PFSK-1 (cell line): ENCODE results near the gene RNU5B-1.

Experiments used
- FOXP2 ChIP-seq: optimal IDR thresholded peaks from 2 replicates; pipeline ENCODE3; 2011; ENCODE audit warnings: borderline replicate concordance, control low read depth, inconsistent platforms; ENCODE audit not compliant: insufficient read depth; ENCODE audit errors: extremely low read length, extremely low read depth
- POLR2AphosphoS5 ChIP-seq: IDR thresholded peaks from 2 replicates; pipeline ENCODE4 v1.6.1; 2012; ENCODE audit warnings: low read depth, mild to moderate bottlenecking, control low read depth, low read length, moderate library complexity
- SIN3A ChIP-seq: IDR thresholded peaks from 2 replicates; pipeline ENCODE4 v1.6.1; 2012; ENCODE audit warnings: mild to moderate bottlenecking, low read length, moderate library complexity, borderline replicate concordance; ENCODE audit not compliant: insufficient read depth
- TAF1 ChIP-seq: IDR thresholded peaks from 2 replicates; pipeline ENCODE4 v1.6.1; 2012; ENCODE audit warnings: low read length, control low read depth, borderline replicate concordance; ENCODE audit not compliant: insufficient read depth
- TF ChIP-seq, protein P1 (sequence below), 2 experiments: IDR thresholded peaks; 2 replicates each; pipeline versions ENCODE4 v1.6.1 to v1.8.0; 2011 to 2012; ENCODE audit warnings: low read depth in 2 of 2, low read length in 2 of 2, control low read depth in 1 of 2, inconsistent platforms in 1 of 2, mild to moderate bottlenecking in 1 of 2, moderate library complexity in 1 of 2; ENCODE audit not compliant: insufficient read depth in 1 of 2

RNU5B-1 gene

DNA sequence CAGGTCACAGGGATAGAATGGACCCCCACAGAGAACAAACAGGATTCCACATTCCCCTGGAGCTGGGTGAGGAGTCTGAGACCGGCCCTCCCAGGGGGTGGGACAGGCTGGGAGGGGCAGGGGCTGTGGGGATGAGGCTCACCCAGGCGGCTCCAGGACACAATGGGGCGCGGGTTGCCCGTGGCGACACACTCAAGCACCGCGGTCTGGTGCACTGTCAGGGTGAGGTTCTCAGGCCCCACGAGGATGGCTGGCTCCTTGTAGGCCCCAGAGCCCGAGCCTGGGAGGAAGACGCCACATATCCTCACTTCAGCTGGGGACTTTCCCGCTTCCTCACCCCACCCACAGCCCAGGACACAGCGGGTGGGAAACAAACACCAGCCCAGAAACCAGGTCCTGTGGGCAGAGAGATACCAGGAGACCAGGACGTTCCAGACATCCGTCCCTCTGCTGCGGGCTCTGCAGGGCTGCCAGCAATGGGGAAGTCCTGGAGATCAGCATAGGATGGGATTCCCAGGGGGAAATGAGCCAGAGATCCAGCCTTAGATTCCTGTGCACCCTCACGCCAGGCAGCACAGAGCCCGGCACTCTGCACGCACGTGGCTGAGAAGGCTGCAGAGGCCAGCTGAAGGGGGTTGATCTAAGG is 30.2 kb downstream of the RNU5B-1 start:
- TF ChIP-seq FOXP2 (no peak), TAF1 (no peak), SIN3A (no peak), POLR2AphosphoS5 (no peak)
- TF ChIP-seq, protein P1, sequence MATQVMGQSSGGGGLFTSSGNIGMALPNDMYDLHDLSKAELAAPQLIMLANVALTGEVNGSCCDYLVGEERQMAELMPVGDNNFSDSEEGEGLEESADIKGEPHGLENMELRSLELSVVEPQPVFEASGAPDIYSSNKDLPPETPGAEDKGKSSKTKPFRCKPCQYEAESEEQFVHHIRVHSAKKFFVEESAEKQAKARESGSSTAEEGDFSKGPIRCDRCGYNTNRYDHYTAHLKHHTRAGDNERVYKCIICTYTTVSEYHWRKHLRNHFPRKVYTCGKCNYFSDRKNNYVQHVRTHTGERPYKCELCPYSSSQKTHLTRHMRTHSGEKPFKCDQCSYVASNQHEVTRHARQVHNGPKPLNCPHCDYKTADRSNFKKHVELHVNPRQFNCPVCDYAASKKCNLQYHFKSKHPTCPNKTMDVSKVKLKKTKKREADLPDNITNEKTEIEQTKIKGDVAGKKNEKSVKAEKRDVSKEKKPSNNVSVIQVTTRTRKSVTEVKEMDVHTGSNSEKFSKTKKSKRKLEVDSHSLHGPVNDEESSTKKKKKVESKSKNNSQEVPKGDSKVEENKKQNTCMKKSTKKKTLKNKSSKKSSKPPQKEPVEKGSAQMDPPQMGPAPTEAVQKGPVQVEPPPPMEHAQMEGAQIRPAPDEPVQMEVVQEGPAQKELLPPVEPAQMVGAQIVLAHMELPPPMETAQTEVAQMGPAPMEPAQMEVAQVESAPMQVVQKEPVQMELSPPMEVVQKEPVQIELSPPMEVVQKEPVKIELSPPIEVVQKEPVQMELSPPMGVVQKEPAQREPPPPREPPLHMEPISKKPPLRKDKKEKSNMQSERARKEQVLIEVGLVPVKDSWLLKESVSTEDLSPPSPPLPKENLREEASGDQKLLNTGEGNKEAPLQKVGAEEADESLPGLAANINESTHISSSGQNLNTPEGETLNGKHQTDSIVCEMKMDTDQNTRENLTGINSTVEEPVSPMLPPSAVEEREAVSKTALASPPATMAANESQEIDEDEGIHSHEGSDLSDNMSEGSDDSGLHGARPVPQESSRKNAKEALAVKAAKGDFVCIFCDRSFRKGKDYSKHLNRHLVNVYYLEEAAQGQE (IDR thresholded peaks at IDR 0.05; ENCODE audit: insufficient read depth in 1 of 2, low read depth in 2 of 2, low read length in 2 of 2) = no peak

DNA sequence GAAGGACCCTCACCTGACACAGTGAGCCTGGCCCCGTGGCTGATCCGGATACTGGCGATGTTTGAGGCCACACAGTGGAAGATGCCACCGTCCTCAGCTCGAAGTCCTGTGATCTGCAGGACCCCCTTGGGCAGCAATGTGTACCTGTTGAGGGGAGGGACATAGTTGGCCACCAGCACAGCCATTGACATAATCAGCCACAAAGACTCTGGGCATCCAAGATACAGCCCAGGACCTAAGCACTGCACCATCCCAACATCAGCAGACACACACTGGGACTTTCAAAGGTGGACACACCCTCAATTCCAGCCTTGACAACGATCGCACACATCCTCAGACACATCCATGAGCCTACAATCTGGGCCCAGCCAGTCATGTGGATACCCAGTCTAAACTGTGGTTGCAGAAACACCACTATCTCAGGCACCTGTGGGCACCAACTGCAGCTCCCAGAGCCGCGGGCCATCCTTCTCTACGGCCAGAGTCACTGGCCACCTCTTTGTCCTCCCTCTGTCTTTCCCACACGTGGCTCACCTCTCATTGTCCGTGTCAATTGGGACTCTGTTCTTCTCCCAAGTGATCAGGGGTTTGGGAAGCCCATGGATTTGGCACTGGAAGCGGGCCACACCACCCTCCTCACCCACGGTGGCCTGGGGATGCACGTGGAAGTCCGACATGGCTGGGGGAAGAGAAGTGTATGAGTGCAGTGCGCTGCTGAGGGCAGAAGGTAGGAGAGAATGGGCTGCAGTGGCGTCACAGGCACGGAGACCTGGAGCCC is 31.0 kb downstream of the RNU5B-1 start:
- TF ChIP-seq TAF1 = no peak
- TF ChIP-seq, protein P1 (IDR thresholded peaks at IDR 0.05; ENCODE audit: insufficient read depth in 1 of 2, low read depth in 2 of 2, low read length in 2 of 2) = no peak
- TF ChIP-seq SIN3A = no peak
- TF ChIP-seq FOXP2 = no peak
- TF ChIP-seq POLR2AphosphoS5 = no peak

DNA sequence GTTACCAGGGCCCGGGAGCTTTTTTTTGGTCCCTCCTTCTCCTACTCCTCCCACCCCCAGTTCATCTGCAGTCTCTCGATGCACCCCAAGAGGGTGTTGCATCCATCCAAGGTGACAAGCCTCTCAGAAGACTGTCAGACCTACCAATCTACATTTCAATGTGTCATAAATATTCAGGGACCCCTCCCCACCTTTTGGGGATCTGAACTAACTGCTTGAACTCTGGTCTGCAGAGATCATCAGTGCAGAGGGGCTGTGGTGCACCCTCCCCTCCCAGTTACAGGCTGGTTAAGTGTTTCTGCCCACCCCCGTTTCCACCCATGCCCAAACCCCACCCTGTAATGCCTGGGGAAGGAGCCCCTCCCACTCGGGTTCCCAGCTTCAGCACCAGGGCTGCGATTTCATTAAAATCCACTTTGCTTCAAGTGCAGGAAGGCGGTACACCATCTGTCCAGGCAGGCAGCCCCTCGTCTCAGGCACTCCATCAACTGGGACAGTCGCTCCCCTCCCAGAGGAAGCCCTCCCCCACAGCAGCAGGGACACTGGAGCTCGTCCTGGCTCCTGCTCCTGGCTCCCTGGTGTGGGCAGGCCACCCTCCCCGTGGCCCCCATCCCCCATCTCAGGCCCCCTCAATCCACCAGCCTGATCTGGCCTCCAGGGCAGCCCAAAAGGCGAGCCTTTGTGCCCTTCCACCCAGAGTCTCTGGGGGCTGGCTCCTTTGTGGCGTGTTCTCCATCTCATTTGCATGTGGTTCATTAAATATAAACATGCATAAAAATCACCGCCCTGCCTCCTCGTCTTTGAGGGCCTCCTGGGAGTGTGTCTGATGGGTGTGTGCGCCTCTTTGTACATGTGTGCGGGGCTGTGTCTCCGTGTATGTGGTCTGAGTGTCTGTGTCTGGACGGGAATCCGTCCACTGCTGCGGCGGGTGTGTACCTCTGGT is 32.3 kb downstream of the RNU5B-1 start:
- TF ChIP-seq, protein P1 (IDR thresholded peaks at IDR 0.05; ENCODE audit: insufficient read depth in 1 of 2, low read depth in 2 of 2, low read length in 2 of 2) = no peak
- TF ChIP-seq POLR2AphosphoS5 = no peak
- no peak for TF ChIP-seq FOXP2
- TF ChIP-seq TAF1 = no peak
- TF ChIP-seq SIN3A = no peak

DNA sequence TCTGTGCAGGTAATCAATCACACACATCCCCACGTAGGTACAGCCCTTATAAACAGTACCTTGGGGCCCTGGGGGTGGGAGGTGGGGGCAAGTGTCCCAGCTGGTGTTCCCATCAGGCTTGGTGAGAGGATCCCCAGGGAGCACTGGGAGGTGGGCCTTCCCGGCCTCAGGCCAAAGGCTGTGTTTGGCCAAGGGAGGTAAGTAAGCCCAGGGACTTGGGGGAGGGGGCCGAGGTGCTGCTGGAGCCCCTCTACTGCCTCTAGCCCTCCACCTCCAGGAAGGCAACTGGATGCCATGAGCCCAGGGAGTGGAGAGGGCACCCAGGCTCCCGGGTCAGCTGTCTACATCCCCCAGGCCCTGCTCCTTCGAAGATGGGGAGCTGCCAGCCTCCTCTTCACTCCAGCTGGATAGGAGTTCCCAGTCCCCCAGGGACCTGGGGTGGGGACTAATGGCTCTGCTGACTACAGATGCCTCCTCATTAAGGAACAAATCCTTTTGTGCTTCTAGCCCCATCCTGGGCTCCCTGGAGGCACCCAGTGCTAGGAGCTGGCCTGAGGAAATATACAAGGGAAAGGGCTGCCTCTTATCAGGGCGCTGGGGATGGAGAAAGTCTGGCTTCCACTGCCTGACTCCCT is 33.1 kb downstream of the RNU5B-1 start:
- no peak for TF ChIP-seq FOXP2
- no peak for TF ChIP-seq SIN3A

DNA sequence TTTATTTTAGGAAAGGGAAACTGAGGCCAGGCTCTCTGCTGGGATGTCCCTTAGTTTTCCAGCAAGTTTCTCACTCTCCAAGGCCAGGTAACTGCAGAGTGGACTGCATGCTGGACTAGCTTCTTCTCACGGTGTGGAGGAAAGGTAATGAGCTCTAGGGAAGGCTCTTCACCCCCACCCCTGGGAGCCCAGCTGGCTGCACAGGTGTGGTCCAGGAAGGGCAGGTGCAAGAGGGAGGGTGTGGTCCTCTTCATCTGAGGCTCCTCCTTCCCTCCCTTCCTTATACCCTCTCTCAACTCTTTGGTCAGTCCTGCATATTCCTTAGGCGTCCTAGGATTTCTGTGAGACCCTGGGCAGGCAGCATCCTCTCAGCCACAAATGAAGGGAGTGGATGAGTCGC is 33.9 kb downstream of the RNU5B-1 start:
- TF ChIP-seq SIN3A (no peak), POLR2AphosphoS5 (no peak), TAF1 (no peak), FOXP2 (no peak)
- TF ChIP-seq, protein P1 (IDR thresholded peaks at IDR 0.05; ENCODE audit: insufficient read depth in 1 of 2, low read depth in 2 of 2, low read length in 2 of 2) = no peak
